ENCODE results near the gene MEPCE.

DNA sequence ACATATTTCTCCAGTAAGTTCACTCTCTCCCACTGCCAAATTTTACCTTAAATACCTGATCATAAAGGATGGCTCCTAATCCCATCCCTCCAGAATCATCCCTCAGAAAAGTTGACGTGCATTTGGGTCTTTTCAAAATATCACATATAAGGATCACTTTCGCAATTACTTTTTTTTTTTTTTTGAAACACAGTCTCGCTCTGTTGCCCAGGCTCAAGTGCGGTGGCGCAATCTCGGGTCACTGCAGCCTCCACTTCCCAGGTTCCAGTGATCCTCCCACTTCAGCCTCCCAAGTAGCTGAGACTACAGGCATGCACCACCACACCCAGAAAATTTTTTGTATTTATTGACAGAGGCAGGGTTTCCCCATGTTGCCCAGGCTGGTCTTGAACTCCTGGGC, 18.5 kb upstream of the MEPCE start:
- TF ChIP-seq CTCF (conservative IDR thresholded peaks at IDR 0.05) (no peak), ZFX (IDR thresholded peaks at IDR 0.05) (no peak)
